Measurements from ENCODE around the gene NPM3. TPM values are rescaled to one million over a fixed set of nuclear protein-coding genes. Genes with fewer than 3 reads are reported as not detected.
A peak's percentile ranks its signal among the peaks of the same experiment; 100 is the strongest.

NPM3 gene
- total RNA-seq, 4 donors from 2014 or later: 11.4 to 28.2 (median 21.8) TPM

GRCh38 chr10:101785801-101786200, 2.6 kb upstream of the NPM3 start:
- no peak for ATAC-seq
- Histone ChIP-seq H3K4me3 (no peak overlapping the region), H3K36me3 (peaks cover 0 to 70% of the 10 kb centered on the region in 2 donors), H3K27me3 (no peaks in the 10 kb centered on the region), H3K27ac (no peak overlapping the region), H3K4me1 (peaks cover 0 to 48% (median 11%) of the 10 kb centered on the region in 3 donors), H3K9me3 (no peaks in the 10 kb centered on the region)
- TF ChIP-seq POLR2AphosphoS5 (IDR thresholded peaks at IDR 0.05) (no peak), POLR2A (IDR thresholded peaks at IDR 0.05) (no peak), EP300 (IDR thresholded peaks at IDR 0.05) (no peak)
- TF ChIP-seq, protein P1, sequence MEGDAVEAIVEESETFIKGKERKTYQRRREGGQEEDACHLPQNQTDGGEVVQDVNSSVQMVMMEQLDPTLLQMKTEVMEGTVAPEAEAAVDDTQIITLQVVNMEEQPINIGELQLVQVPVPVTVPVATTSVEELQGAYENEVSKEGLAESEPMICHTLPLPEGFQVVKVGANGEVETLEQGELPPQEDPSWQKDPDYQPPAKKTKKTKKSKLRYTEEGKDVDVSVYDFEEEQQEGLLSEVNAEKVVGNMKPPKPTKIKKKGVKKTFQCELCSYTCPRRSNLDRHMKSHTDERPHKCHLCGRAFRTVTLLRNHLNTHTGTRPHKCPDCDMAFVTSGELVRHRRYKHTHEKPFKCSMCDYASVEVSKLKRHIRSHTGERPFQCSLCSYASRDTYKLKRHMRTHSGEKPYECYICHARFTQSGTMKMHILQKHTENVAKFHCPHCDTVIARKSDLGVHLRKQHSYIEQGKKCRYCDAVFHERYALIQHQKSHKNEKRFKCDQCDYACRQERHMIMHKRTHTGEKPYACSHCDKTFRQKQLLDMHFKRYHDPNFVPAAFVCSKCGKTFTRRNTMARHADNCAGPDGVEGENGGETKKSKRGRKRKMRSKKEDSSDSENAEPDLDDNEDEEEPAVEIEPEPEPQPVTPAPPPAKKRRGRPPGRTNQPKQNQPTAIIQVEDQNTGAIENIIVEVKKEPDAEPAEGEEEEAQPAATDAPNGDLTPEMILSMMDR (IDR thresholded peaks at IDR 0.05): no peak
- WGBS, 2 donors (ENCODE audit: low coverage in 1 of 2): 65 to 71% methylated on average over 2 of the region's 2 CpGs

GRCh38 chr10:101784558-101784957, 1.3 kb upstream of the NPM3 start:
- Histone ChIP-seq H3K27me3 (peaks cover 6% of the 10 kb centered on the region), H3K4me1 (peaks cover 0 to 60% (median 17%) of the 10 kb centered on the region in 3 donors), H3K4me3 (no peak overlapping the region), H3K36me3 (peaks cover 0 to 57% of the 10 kb centered on the region in 2 donors), H3K9me3 (no peaks in the 10 kb centered on the region), H3K27ac (no peak overlapping the region)
- no peak for TF ChIP-seq EP300 (IDR thresholded peaks at IDR 0.05)
- no peak for TF ChIP-seq POLR2A (IDR thresholded peaks at IDR 0.05)
- no peak for TF ChIP-seq POLR2AphosphoS5 (IDR thresholded peaks at IDR 0.05)
- ATAC-seq: no peak
- 61 to 71% methylated on average over 2 of the region's 2 CpGs for WGBS, 2 donors (ENCODE audit: low coverage in 1 of 2)

- H3K4me3 ChIP-seq: peak overlapping the region; percentile 58 to 73
- peak overlapping the region in 3 of 4 donors; percentile 38 to 73 (median 70) for H3K27ac ChIP-seq
- peaks cover 0 to 69% (median 25%) of the 10 kb centered on the region in 3 donors for H3K4me1 ChIP-seq
- peaks cover 0 to 49% of the 10 kb centered on the region in 2 donors for H3K36me3 ChIP-seq
- WGBS, 2 donors (ENCODE audit: low coverage in 1 of 2): 8 to 46% methylated on average over 4 to 10 of the region's 10 CpGs
- ATAC-seq: no peak
- TF ChIP-seq POLR2AphosphoS5 (IDR thresholded peaks at IDR 0.05) (no peak), POLR2A (IDR thresholded peaks at IDR 0.05) (no peak), EP300 (IDR thresholded peaks at IDR 0.05) (no peak)
- TF ChIP-seq, protein P1 (IDR thresholded peaks at IDR 0.05): no peak
- peaks cover 14% of the 10 kb centered on the region for H3K27me3 ChIP-seq
- no peaks in the 10 kb centered on the region for H3K9me3 ChIP-seq
Measured at GRCh38 chr10:101783736-101784118, 481 bp upstream of the NPM3 start.

DNA sequence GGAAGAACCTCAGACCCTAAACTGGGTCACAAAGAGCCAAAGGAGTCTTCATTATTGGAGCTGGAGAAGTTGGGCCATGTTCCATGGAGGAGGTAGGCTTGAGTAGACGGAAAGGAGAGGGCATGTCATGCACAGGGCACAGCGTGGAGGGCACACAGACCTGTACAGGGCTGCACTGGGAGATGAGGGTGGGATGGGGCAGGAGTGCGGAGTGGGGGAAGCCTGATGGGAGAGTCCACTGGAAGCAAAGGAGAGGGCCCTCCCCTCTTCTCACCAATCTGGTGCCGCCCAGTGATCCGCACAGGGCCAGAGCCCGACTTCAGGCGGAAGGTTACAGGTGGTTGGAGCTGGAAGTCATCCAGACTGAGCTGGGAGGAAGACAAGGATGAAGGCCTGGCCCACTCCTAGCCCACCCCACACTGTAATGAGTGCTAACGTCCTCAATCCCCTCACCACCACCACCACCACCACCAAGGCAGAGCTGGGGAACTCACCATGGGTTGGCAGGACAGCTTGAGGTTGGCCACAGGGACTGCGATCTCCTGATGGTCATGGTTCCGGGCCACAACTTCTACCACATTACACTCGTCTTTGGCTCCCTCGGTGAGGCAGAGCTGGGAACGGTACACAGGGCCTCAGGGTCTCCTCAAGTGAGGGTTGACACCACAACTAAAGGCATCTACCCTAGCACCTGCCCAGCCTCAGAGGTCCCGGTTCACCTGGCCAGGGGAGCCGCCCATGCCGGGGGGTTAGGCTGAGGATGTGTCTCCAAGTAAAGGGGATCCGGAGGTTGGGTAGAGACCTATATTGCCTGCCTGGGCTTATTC, 1.0 kb downstream of the NPM3 start:
- H3K4me1 ChIP-seq: peaks cover 0 to 71% (median 27%) of the 10 kb centered on the region in 3 donors
- H3K4me3 ChIP-seq: peak overlapping the region; percentile 58 to 73
- peaks cover 30% of the 10 kb centered on the region for H3K27me3 ChIP-seq
- peaks cover 0 to 34% of the 10 kb centered on the region in 2 donors for H3K36me3 ChIP-seq
- TF ChIP-seq POLR2A (IDR thresholded peaks at IDR 0.05) (no peak), EP300 (IDR thresholded peaks at IDR 0.05) (no peak), POLR2AphosphoS5 (IDR thresholded peaks at IDR 0.05) (no peak)
- TF ChIP-seq, protein P1 (IDR thresholded peaks at IDR 0.05): no peak
- H3K9me3 ChIP-seq: no peaks in the 10 kb centered on the region
- peak overlapping the region in 1 of 4 donors; percentile 73 for H3K27ac ChIP-seq
- no peak for ATAC-seq
- 74 to 80% methylated on average over 1 to 3 of the region's 17 CpGs for WGBS, 2 donors (ENCODE audit: low coverage in 1 of 2)

GRCh38 chr10:101781655-101781983, 1.6 kb downstream of the NPM3 start:
- peaks cover 36% of the 10 kb centered on the region for H3K27me3 ChIP-seq
- TF ChIP-seq EP300 (IDR thresholded peaks at IDR 0.05) (no peak), POLR2AphosphoS5 (IDR thresholded peaks at IDR 0.05) (no peak)
- TF ChIP-seq, protein P1 (IDR thresholded peaks at IDR 0.05): no peak
- H3K4me3 ChIP-seq: no peak overlapping the region
- H3K27ac ChIP-seq: no peak overlapping the region
- 79 to 100% methylated on average over 1 to 7 of the region's 7 CpGs for WGBS, 2 donors (ENCODE audit: low coverage in 1 of 2)
- H3K4me1 ChIP-seq: peaks cover 0 to 72% (median 27%) of the 10 kb centered on the region in 3 donors
- no peaks in the 10 kb centered on the region for H3K9me3 ChIP-seq
- ATAC-seq: no peak
- peaks cover 0 to 28% of the 10 kb centered on the region in 2 donors for H3K36me3 ChIP-seq
